H9 (cell line): Measurements from ENCODE around the gene NECTIN4. TPM values are rescaled to one million over a fixed set of nuclear protein-coding genes. Genes with fewer than 3 reads are reported as not detected.

Source experiments
- DNase-seq: peaks from one replicate; pipeline ENCODE4 v3.0.0-alpha.2; 2017
- H2AFZ ChIP-seq: one replicate; pipeline ENCODE4 v1.6.1; 2013; ENCODE audit warnings: mild to moderate bottlenecking, low read length, control low read depth, moderate library complexity
- H2AK5ac ChIP-seq: 2 replicates; pipeline ENCODE4 v1.6.1; 2013; ENCODE audit warnings: low read length, control low read depth, mixed read lengths; ENCODE audit not compliant: insufficient read length
- H2BK120ac ChIP-seq: one replicate; pipeline ENCODE4 v1.6.1; 2013; ENCODE audit warnings: low read depth, mild to moderate bottlenecking, low read length, control low read depth, inconsistent platforms; ENCODE audit not compliant: poor library complexity, severe bottlenecking
- H2BK12ac ChIP-seq: 2 replicates; pipeline ENCODE4 v1.6.1; 2013; ENCODE audit warnings: low read length, control low read depth, mixed read lengths, low read depth; ENCODE audit not compliant: insufficient read length
- H2BK15ac ChIP-seq: 2 replicates; pipeline ENCODE4 v1.6.1; 2013; ENCODE audit warnings: low read depth, low read length, control low read depth
- H2BK20ac ChIP-seq: one replicate; pipeline ENCODE4 v1.6.1; 2013; ENCODE audit warnings: low read depth, mild to moderate bottlenecking, low read length, control low read depth, inconsistent platforms; ENCODE audit not compliant: poor library complexity, severe bottlenecking
- H2BK5ac ChIP-seq: 2 replicates; pipeline ENCODE4 v1.6.1; 2013; ENCODE audit warnings: low read length, control low read depth, mixed read lengths; ENCODE audit not compliant: insufficient read length
- H3K14ac ChIP-seq: 2 replicates; pipeline ENCODE4 v1.6.1; 2013; ENCODE audit warnings: low read length, control low read depth; ENCODE audit not compliant: insufficient read depth
- H3K18ac ChIP-seq: 2 replicates; pipeline ENCODE4 v1.6.1; 2013; ENCODE audit warnings: low read depth, mild to moderate bottlenecking, mixed read lengths, low read length, control low read depth; ENCODE audit not compliant: insufficient read length
- H3K23ac ChIP-seq: 2 replicates; pipeline ENCODE4 v1.6.1; 2013; ENCODE audit warnings: low read length, control low read depth, mixed read lengths, low read depth; ENCODE audit not compliant: insufficient read length
- H3K23me2 ChIP-seq: 2 replicates; pipeline ENCODE4 v1.6.1; 2013; ENCODE audit warnings: low read depth, mild to moderate bottlenecking, mixed read lengths, low read length, control low read depth; ENCODE audit not compliant: insufficient read length, poor library complexity, severe bottlenecking
- H3K27ac ChIP-seq: 2 replicates; pipeline ENCODE4 v1.5.1; 2013; ENCODE audit warnings: low read length, control low read depth, mixed read lengths, low read depth; ENCODE audit not compliant: insufficient read length
- H3K27me3 ChIP-seq: 2 replicates; pipeline ENCODE4 v1.6.1; 2013; ENCODE audit warnings: low read length, control low read depth, inconsistent platforms; ENCODE audit not compliant: insufficient read depth
- H3K4ac ChIP-seq: 2 replicates; pipeline ENCODE4 v1.6.1; 2013; ENCODE audit warnings: low read depth, mild to moderate bottlenecking, control low read depth, inconsistent platforms, low read length, moderate library complexity
- H3K4me1 ChIP-seq: 2 replicates; pipeline ENCODE4 v1.6.1; 2013; ENCODE audit warnings: low read length, control low read depth, inconsistent platforms; ENCODE audit not compliant: insufficient read depth
- H3K4me2 ChIP-seq: 2 replicates; pipeline ENCODE4 v1.6.1; 2013; ENCODE audit warnings: low read length, control low read depth, mixed read lengths; ENCODE audit not compliant: insufficient read length, insufficient read depth
- H3K56ac ChIP-seq: 2 replicates; pipeline ENCODE4 v1.6.1; 2013; ENCODE audit warnings: low read depth, mild to moderate bottlenecking, mixed read lengths, low read length, control low read depth; ENCODE audit not compliant: insufficient read length
- H3K79me1 ChIP-seq: 2 replicates; pipeline ENCODE4 v1.6.1; 2013; ENCODE audit warnings: low read depth, mild to moderate bottlenecking, moderate library complexity, low read length, control low read depth, inconsistent platforms; ENCODE audit not compliant: insufficient read depth, poor library complexity, severe bottlenecking
- H3K79me2 ChIP-seq: 2 replicates; pipeline ENCODE4 v1.6.1; 2013; ENCODE audit warnings: low read length, control low read depth, inconsistent platforms; ENCODE audit not compliant: insufficient read depth
- H3K9ac ChIP-seq: 2 replicates; pipeline ENCODE4 v1.6.1; 2013; ENCODE audit warnings: low read length, control low read depth, mixed read lengths; ENCODE audit not compliant: insufficient read length; ENCODE audit errors: extremely low read depth
- H3K9me3 ChIP-seq: one replicate; pipeline ENCODE4 v1.6.1; 2013; ENCODE audit warnings: low read depth, low read length, inconsistent platforms; ENCODE audit not compliant: control insufficient read depth
- H3T11ph ChIP-seq: one replicate; pipeline ENCODE4 v1.6.1; 2013; ENCODE audit warnings: mild to moderate bottlenecking, low read length, control low read depth, inconsistent platforms
- H4K20me1 ChIP-seq: one replicate; pipeline ENCODE4 v1.6.1; 2013; ENCODE audit not compliant: control insufficient read depth, insufficient read length, insufficient read depth
- H4K5ac ChIP-seq: 2 replicates; pipeline ENCODE4 v1.6.1; 2013; ENCODE audit warnings: low read depth, mild to moderate bottlenecking, mixed read lengths, low read length, control low read depth; ENCODE audit not compliant: insufficient read length
- H4K8ac ChIP-seq: replicated peaks from 2 replicates; pipeline ENCODE4 v1.6.1; 2013; ENCODE audit warnings: low read length, control low read depth, mixed read lengths, low read depth; ENCODE audit not compliant: insufficient read length
- H4K91ac ChIP-seq: 2 replicates; pipeline ENCODE4 v1.6.1; 2013; ENCODE audit warnings: low read depth, mild to moderate bottlenecking, moderate library complexity, mixed read lengths, low read length, control low read depth; ENCODE audit not compliant: insufficient read length
- H3K27ac Mint-ChIP-seq, 3 experiments: 2 replicates in 2 of 3; 3 replicates in 1 of 3; pipeline ENCODE4 v1.8.0; 2020 to 2021; ENCODE audit warnings: mixed read lengths in 3 of 3, mild to moderate bottlenecking in 1 of 3, moderate library complexity in 1 of 3
- H3K27me3 Mint-ChIP-seq: 2 replicates; pipeline ENCODE4 v1.8.0; 2021; ENCODE audit warnings: low read depth, mild to moderate bottlenecking, moderate library complexity, mixed read lengths
- H3K36me3 Mint-ChIP-seq, 3 experiments: 2 replicates in 2 of 3; 3 replicates in 1 of 3; pipeline ENCODE4 v1.8.0; 2020 to 2021; ENCODE audit warnings: low read depth in 3 of 3, mixed read lengths in 3 of 3; ENCODE audit not compliant: insufficient read depth in 1 of 3
- H3K4me1 Mint-ChIP-seq, 2 experiments: 2 replicates each; pipeline ENCODE4 v1.8.0; 2020; ENCODE audit warnings: mixed read lengths in 2 of 2
- H3K4me3 Mint-ChIP-seq, 2 experiments: 2 replicates in 1 of 2; 3 replicates in 1 of 2; pipeline ENCODE4 v1.8.0; 2020 to 2021; ENCODE audit warnings: mild to moderate bottlenecking in 2 of 2, mixed read lengths in 2 of 2, moderate library complexity in 1 of 2
- H3K9me3 Mint-ChIP-seq, 2 experiments: 2 replicates in 1 of 2; 3 replicates in 1 of 2; pipeline ENCODE4 v1.8.0; 2020; ENCODE audit warnings: mild to moderate bottlenecking in 2 of 2, mixed read lengths in 2 of 2, moderate library complexity in 1 of 2
- WGBS: extraction: QIAGEN DNeasy Blood & Tissue Kit; methylation state at CpG from one replicate; pipeline ENCODE4 v1.1.7; 2013; ENCODE audit warnings: missing lambda C conversion rate, low lambda C conversion rate, mixed read lengths; ENCODE audit not compliant: insufficient read length; ENCODE audit errors: extremely low coverage; 5-methylcytosine and 5-hydroxymethylcytosine counted together
- total RNA-seq: library from RNA; stranded (reverse); gene quantifications from 2 replicates; pipeline ENCODE4 v1.2.1, GENCODE V29; 2021
- TF ChIP-seq, protein P1 (sequence below): fragments of 200-600 bp; sonication (generic); conservative IDR thresholded peaks from 3 replicates; pipeline ENCODE4 v1.8.0; 2021; ENCODE audit warnings: antibody characterized with exemption, mild to moderate bottlenecking

NECTIN4 gene
- total RNA-seq, 1 experiment from 2014 or later, result 0.33 TPM

GRCh38 chr1:161054232-161054631, 35.1 kb downstream of the NECTIN4 start:
- H2BK5ac ChIP-seq, result no peak overlapping the region
- H3K14ac ChIP-seq, result no peak overlapping the region
- H3K18ac ChIP-seq, result no peak overlapping the region
- DNase-seq, result no peak
- Mint-ChIP-seq H3K27ac (no peak overlapping the region), H3K36me3 (no peaks in the 10 kb centered on the region; a peak in 1 of 7 replicates), H3K9me3 (no peaks in the 10 kb centered on the region; a peak in 1 of 5 replicates), H3K27me3 (peaks cover 16% of the 10 kb centered on the region), H3K4me1 (no peaks in the 10 kb centered on the region), H3K4me3 (no peak overlapping the region)
- no peak overlapping the region for H4K5ac ChIP-seq
- H3T11ph ChIP-seq, result no peak overlapping the region
- H3K9ac ChIP-seq, result no peak overlapping the region
- TF ChIP-seq, protein P1, sequence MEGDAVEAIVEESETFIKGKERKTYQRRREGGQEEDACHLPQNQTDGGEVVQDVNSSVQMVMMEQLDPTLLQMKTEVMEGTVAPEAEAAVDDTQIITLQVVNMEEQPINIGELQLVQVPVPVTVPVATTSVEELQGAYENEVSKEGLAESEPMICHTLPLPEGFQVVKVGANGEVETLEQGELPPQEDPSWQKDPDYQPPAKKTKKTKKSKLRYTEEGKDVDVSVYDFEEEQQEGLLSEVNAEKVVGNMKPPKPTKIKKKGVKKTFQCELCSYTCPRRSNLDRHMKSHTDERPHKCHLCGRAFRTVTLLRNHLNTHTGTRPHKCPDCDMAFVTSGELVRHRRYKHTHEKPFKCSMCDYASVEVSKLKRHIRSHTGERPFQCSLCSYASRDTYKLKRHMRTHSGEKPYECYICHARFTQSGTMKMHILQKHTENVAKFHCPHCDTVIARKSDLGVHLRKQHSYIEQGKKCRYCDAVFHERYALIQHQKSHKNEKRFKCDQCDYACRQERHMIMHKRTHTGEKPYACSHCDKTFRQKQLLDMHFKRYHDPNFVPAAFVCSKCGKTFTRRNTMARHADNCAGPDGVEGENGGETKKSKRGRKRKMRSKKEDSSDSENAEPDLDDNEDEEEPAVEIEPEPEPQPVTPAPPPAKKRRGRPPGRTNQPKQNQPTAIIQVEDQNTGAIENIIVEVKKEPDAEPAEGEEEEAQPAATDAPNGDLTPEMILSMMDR, result no peak
- H2AFZ ChIP-seq, result no peak overlapping the region
- no peak overlapping the region for H2BK20ac ChIP-seq
- no peak overlapping the region for H2BK120ac ChIP-seq
- no CpG with 5 or more reads among the region's 4 CpGs for WGBS
- no peak overlapping the region for H3K56ac ChIP-seq
- no peak overlapping the region for H3K4me2 ChIP-seq
- no peak overlapping the region for H3K4ac ChIP-seq
- H3K27me3 ChIP-seq, result no peaks in the 10 kb centered on the region; the same call in 1 of the 2 replicates
- H3K79me2 ChIP-seq, result no peaks in the 10 kb centered on the region
- H3K27ac ChIP-seq, result no peak overlapping the region
- H3K9me3 ChIP-seq, result no peaks in the 10 kb centered on the region
- H4K91ac ChIP-seq, result no peak overlapping the region
- H2AK5ac ChIP-seq, result no peak overlapping the region
- H2BK12ac ChIP-seq, result no peak overlapping the region
- H2BK15ac ChIP-seq, result no peak overlapping the region
- H3K4me1 ChIP-seq, result no peaks in the 10 kb centered on the region
- no peaks in the 10 kb centered on the region for H3K79me1 ChIP-seq
- no peak overlapping the region for H3K23ac ChIP-seq
- H4K20me1 ChIP-seq, result no peaks in the 10 kb centered on the region
- no peaks in the 10 kb centered on the region for H3K23me2 ChIP-seq
- H4K8ac ChIP-seq, result no peak overlapping the region
